GM21515 (cell line): ENCODE measurements around the gene TRABD2B.

ENCODE experiments used
- ATAC-seq: cut with Tn5 transposase; IDR thresholded peaks from one replicate; pipeline ENCODE4 v1.9.1; 2021; ENCODE audit not compliant: unreplicated experiment

TRABD2B gene

GRCh38 chr1:47938520-47938919 is 58.7 kb downstream of the TRABD2B start:
- no peak for ATAC-seq

GRCh38 chr1:47937586-47938254 is 59.5 kb downstream of the TRABD2B start:
- ATAC-seq: no peak

GRCh38 chr1:47936916-47937551 is 60.2 kb downstream of the TRABD2B start:
- ATAC-seq: no peak

GRCh38 chr1:47935856-47936255 is 61.3 kb downstream of the TRABD2B start:
- ATAC-seq: no peak

- no peak for ATAC-seq
These were observed 62.0 kb downstream of the TRABD2B start for GRCh38 chr1:47935163-47935562.

- ATAC-seq: no peak
These were observed 62.9 kb downstream of the TRABD2B start for GRCh38 chr1:47934243-47934805.

- ATAC-seq: no peak
These were observed 64.4 kb downstream of the TRABD2B start for GRCh38 chr1:47932743-47933142.

- no peak for ATAC-seq
These were observed 65.8 kb downstream of the TRABD2B start for GRCh38 chr1:47931395-47931794.

GRCh38 chr1:47930210-47930840 is 66.9 kb downstream of the TRABD2B start:
- ATAC-seq: no peak

- ATAC-seq: no peak
These were observed 70.0 kb downstream of the TRABD2B start for GRCh38 chr1:47927165-47927564.

- ATAC-seq: no peak
These were observed 70.7 kb downstream of the TRABD2B start for GRCh38 chr1:47926461-47926999.

- ATAC-seq: no peak
These were observed 72.7 kb downstream of the TRABD2B start for GRCh38 chr1:47924270-47925048.

GRCh38 chr1:47921935-47922415 is 75.2 kb downstream of the TRABD2B start:
- ATAC-seq: no peak

GRCh38 chr1:47919113-47919833 is 77.9 kb downstream of the TRABD2B start:
- no peak for ATAC-seq

GRCh38 chr1:47918257-47918867 is 78.8 kb downstream of the TRABD2B start:
- ATAC-seq: no peak

GRCh38 chr1:47917687-47918086 is 79.5 kb downstream of the TRABD2B start:
- ATAC-seq: no peak

- ATAC-seq: no peak
These were observed 81.4 kb downstream of the TRABD2B start for GRCh38 chr1:47915677-47916353.

- ATAC-seq: no peak
These were observed 82.1 kb downstream of the TRABD2B start for GRCh38 chr1:47914952-47915676.
